Kidney (tissue), 14 donors: ENCODE results near the gene PPP1R17. TPM values are rescaled to one million over a fixed set of nuclear protein-coding genes. Genes with fewer than 3 reads are reported as not detected.

Source experiments
- DNase-seq, 5 donors: peaks; one replicate each; pipeline ENCODE4 v3.0.0-alpha.2; 2013 to 2020
- FAIRE-seq: peaks from 2 replicates; lab custom pipeline; 2012; peaks lifted over from hg19 to GRCh38; lab: Jason Lieb, UNC
- H3K27ac ChIP-seq, 2 donors: one replicate each; pipeline ENCODE4 v1.7.0; 2013; ENCODE audit warnings: low read depth in 2 of 2, low read length in 2 of 2, inconsistent platforms in 1 of 2
- H3K27me3 ChIP-seq: one replicate; pipeline ENCODE4 v1.7.1; 2013; ENCODE audit warnings: low read length, inconsistent platforms; ENCODE audit not compliant: control insufficient read depth, insufficient read depth
- H3K36me3 ChIP-seq, 3 donors: one replicate each; pipeline versions ENCODE4 v1.7.0 to v1.7.1; 2013; ENCODE audit warnings: low read length in 3 of 3, control low read depth in 1 of 3, inconsistent platforms in 1 of 3; ENCODE audit not compliant: insufficient read depth in 3 of 3, control insufficient read depth in 2 of 3
- H3K4me1 ChIP-seq, 3 donors: one replicate each; pipeline versions ENCODE4 v1.7.0 to v1.7.1; 2013; ENCODE audit warnings: low read length in 3 of 3, inconsistent platforms in 1 of 3, low read depth in 1 of 3; ENCODE audit not compliant: control insufficient read depth in 2 of 3, insufficient read depth in 2 of 3
- H3K4me3 ChIP-seq, 3 donors: one replicate each; pipeline versions ENCODE4 v1.7.0 to v1.8.1; 2013; ENCODE audit warnings: low read length in 3 of 3, control low read depth in 1 of 3, inconsistent platforms in 1 of 3
- H3K9ac ChIP-seq, 3 donors: one replicate each; pipeline versions ENCODE4 v1.7.0 to v1.7.1; 2013; ENCODE audit warnings: low read length in 3 of 3, control low read depth in 1 of 3, inconsistent platforms in 1 of 3
- H3K9me3 ChIP-seq, 3 donors: one replicate each; pipeline versions ENCODE4 v1.7.0 to v1.7.1; 2013; ENCODE audit warnings: low read length in 3 of 3, control low read depth in 1 of 3, inconsistent platforms in 1 of 3; ENCODE audit not compliant: control insufficient read depth in 2 of 3, insufficient read depth in 1 of 3
- CTCF ChIP-seq: IDR thresholded peaks from 3 replicates; pipeline ENCODE4 v1.5.1; 2012; ENCODE audit warnings: mild to moderate bottlenecking, moderate library complexity, borderline replicate concordance; ENCODE audit not compliant: insufficient read depth; ENCODE audit errors: extremely low read depth
- intact Hi-C: fragments of 100-400 bp; cut with DNase I; formaldehyde crosslinking; loops from one replicate; pipeline ENCODE4 v1.11.1; 2022
- polyA plus RNA-seq: library from polyadenylated mRNA; stranded (reverse); fragments of 350-450 nt; fragmentation: Illumina TruSeq; extraction: RNeasy Lipid Tissue Mini Kit (QIAGEN cat#74804); gene quantifications from one replicate; pipeline ENCODE4 v1.2.3, GENCODE V29; 2014; ENCODE audit warnings: low read depth, low replicate concordance; ENCODE audit not compliant: insufficient read depth
- total RNA-seq: library from RNA; stranded (reverse); fragmentation: NEBNext Ultra II Directional; extraction: Animal tissue kit (Norgen Biotek cat#: 25700); gene quantifications from one replicate; pipeline ENCODE4 v1.2.1, GENCODE V29; 2021
- donor health status: control.
- donor health status: control.
- donor health status: control.
- donor health status: control.
- donor health status: control.
- donor health status: DM: yes; HTN: yes; CAD: no.
- donor health status: Normal renal cell carcinoma (clear cell type).

The PPP1R17 gene
- total and polyA plus RNA-seq, 2 donors from 2014 or later: not detected

DNA sequence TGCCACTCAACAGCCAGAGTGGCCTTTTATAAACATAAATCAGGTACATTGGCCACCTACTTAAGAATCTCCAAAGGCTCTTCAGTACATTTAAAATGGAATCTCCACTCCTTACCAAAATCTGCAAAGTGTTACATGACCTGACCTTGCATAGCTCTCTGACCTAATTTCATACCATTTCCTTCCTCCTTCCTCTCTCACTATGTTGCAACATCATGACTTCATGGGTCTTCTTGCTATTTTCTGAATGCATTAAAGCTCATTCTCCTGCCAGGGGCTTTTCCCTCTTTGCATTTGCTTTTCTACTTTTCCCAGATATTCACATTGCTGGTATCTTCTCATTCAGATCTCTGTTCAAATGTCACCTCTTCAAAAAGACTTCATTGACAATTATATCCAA lies 22.1 kb upstream of the PPP1R17 start:
- intact Hi-C loops: no loop called here
- H3K27ac ChIP-seq: no peak overlapping the region
- DNase-seq: no peak
- no peak overlapping the region for H3K4me3 ChIP-seq
- no peaks in the 10 kb centered on the region for H3K4me1 ChIP-seq
- H3K9ac ChIP-seq: no peak overlapping the region
- no peak for FAIRE-seq
- no peaks in the 10 kb centered on the region for H3K9me3 ChIP-seq
- no peak for TF ChIP-seq CTCF
- H3K36me3 ChIP-seq: no peaks in the 10 kb centered on the region
- H3K27me3 ChIP-seq: no peaks in the 10 kb centered on the region

DNA sequence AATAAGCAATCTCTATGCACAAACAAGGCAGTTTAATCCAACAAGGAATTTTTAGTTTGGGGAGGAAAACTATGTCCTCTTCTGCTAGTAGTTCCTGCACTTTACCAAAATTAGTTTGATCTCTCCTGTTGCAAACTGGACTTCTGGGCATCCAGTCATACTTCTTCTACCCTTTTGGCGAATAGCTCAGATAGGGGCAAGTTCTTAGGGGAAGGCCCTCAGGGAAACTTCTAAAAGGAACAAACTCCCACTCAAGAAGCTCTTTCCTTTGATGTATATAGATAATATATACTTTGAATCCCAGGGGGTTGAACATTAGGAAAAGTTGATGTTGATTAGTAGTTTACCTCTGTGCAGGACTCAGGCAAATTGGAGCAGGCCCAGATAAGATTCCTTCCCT lies 21.5 kb upstream of the PPP1R17 start:
- no peak overlapping the region for H3K9ac ChIP-seq
- intact Hi-C loops: no loop called here
- no peak for FAIRE-seq

DNA sequence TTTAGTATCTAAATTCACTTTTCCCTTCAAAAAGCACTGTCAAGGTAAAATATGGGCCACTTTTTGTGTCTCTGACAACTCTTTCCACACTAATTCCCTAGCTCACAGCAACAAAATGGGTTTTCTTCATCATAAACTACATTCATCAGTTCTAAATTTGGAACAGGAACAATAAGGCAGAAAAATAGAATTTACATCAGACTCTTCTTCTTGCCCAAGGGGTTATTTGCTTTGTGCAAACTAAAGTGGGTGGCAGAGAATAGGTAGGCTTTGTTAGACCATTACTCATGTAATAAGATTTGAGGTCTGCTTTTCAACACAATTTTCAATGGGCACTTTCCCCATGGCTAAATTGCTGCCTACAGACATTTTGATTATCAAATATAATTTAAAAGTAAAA lies 17.6 kb upstream of the PPP1R17 start:
- intact Hi-C loops: no loop called here

More for the DNA sequence above, 21.5 kb upstream of the PPP1R17 start:
- no peak for TF ChIP-seq CTCF
- Histone ChIP-seq H3K36me3 (no peaks in the 10 kb centered on the region), H3K4me3 (no peak overlapping the region), H3K4me1 (no peaks in the 10 kb centered on the region), H3K27me3 (no peaks in the 10 kb centered on the region), H3K27ac (no peak overlapping the region), H3K9me3 (no peaks in the 10 kb centered on the region)
- no peak for DNase-seq

More for the DNA sequence above, 17.6 kb upstream of the PPP1R17 start:
- FAIRE-seq (no peak), DNase-seq (no peak)
- no peaks in the 10 kb centered on the region for H3K9me3 ChIP-seq
- H3K4me3 ChIP-seq: no peak overlapping the region
- H3K9ac ChIP-seq: no peak overlapping the region
- no peaks in the 10 kb centered on the region for H3K27me3 ChIP-seq
- H3K36me3 ChIP-seq: no peaks in the 10 kb centered on the region
- TF ChIP-seq CTCF: no peak
- no peaks in the 10 kb centered on the region for H3K4me1 ChIP-seq
- no peak overlapping the region for H3K27ac ChIP-seq
